GM12878 (cell line): ENCODE data around the gene IVD.

Experiments used
- ASH2L ChIP-seq: fragments of 300-600, 200-600 bp; sonication (generic); IDR thresholded peaks from 2 replicates; pipeline ENCODE4 v1.6.1; 2017; ENCODE audit warnings: low read depth, mild to moderate bottlenecking, borderline replicate concordance
- BHLHE40 ChIP-seq, 2 experiments: fragments of 450-650 bp in 1 of 2; IDR thresholded peaks; 2 replicates each; pipeline ENCODE4 v1.6.1; 2011 to 2017; ENCODE audit warnings: low read depth in 2 of 2, borderline replicate concordance in 1 of 2, improper control_type of control experiment in 1 of 2, low read length in 1 of 2, mild to moderate bottlenecking in 1 of 2
- CEBPB ChIP-seq, 2 experiments: fragments of 150-350 bp in 1 of 2; IDR thresholded peaks; 2 replicates each; pipeline ENCODE4 v1.6.1; 2012 to 2014; ENCODE audit warnings: low read depth in 2 of 2, low read length in 2 of 2, borderline replicate concordance in 1 of 2, inconsistent platforms in 1 of 2
- CTCF ChIP-seq, 3 experiments: IDR thresholded peaks in 2 of 3; conservative IDR thresholded peaks in 1 of 3; 2 replicates each; pipeline ENCODE4 v1.5.1; 2011; ENCODE audit warnings: low read depth in 3 of 3, low read length in 3 of 3, mild to moderate bottlenecking in 3 of 3, control low read depth in 2 of 3, moderate library complexity in 2 of 3, inconsistent platforms in 1 of 3, mixed read lengths in 1 of 3; ENCODE audit not compliant: control insufficient read depth in 2 of 3, insufficient read depth in 1 of 3; ENCODE audit errors: extremely low read depth in 1 of 3
- EP300 ChIP-seq, 2 experiments: fragments of 150-350 bp in 1 of 2; IDR thresholded peaks; 2 replicates each; pipeline ENCODE4 v1.6.1; 2011 to 2012; ENCODE audit warnings: low read depth in 2 of 2, low read length in 2 of 2, borderline replicate concordance in 1 of 2, improper control_type of control experiment in 1 of 2, inconsistent platforms in 1 of 2; ENCODE audit not compliant: control insufficient read depth in 1 of 2
- JUND ChIP-seq: IDR thresholded peaks from 2 replicates; pipeline ENCODE4 v1.6.1; 2012; ENCODE audit warnings: low read depth, mild to moderate bottlenecking, low read length, improper control_type of control experiment, moderate library complexity
- MYB ChIP-seq: fragments of 150-350 bp; IDR thresholded peaks from 2 replicates; pipeline ENCODE4 v1.6.1; 2014; ENCODE audit warnings: mild to moderate bottlenecking, low read depth, low read length, borderline replicate concordance
- NRF1 ChIP-seq: conservative IDR thresholded peaks from 2 replicates; pipeline ENCODE4 v1.6.1; 2011; ENCODE audit warnings: mild to moderate bottlenecking, low read depth, low read length, improper control_type of control experiment
- PRDM15 ChIP-seq: fragments of 450-650 bp; formaldehyde crosslinking; IDR thresholded peaks from 2 replicates; pipeline ENCODE4 v1.4.0; 2020; ENCODE audit warnings: mild to moderate bottlenecking, moderate library complexity
- RFX5 ChIP-seq: IDR thresholded peaks from 2 replicates; pipeline ENCODE4 v1.6.1; 2011; ENCODE audit warnings: low read depth, low read length, improper control_type of control experiment
- SREBF2 ChIP-seq: IDR thresholded peaks from 2 replicates; pipeline ENCODE4 v1.6.1; 2012; ENCODE audit warnings: mild to moderate bottlenecking, low read length
- TCF3 ChIP-seq: IDR thresholded peaks from 2 replicates; pipeline ENCODE4 v1.6.1; 2012; ENCODE audit warnings: low read depth, mild to moderate bottlenecking, low read length, borderline replicate concordance; ENCODE audit not compliant: insufficient read depth

- TF ChIP-seq PRDM15 (CRISPR knock-in tag) (no peak), MYB (no peak), NRF1 (no peak), TCF3 (no peak), CTCF (IDR thresholded peaks at IDR 0.05 in 2 of 3, conservative IDR thresholded peaks at IDR 0.05 in 1 of 3; ENCODE audit: control insufficient read depth in 2 of 3, extremely low read depth in 1 of 3, insufficient read depth in 1 of 3, low read depth in 3 of 3, low read length in 3 of 3) (no peak), EP300 (IDR thresholded peaks at IDR 0.05; ENCODE audit: borderline replicate concordance in 1 of 2, control insufficient read depth in 1 of 2, low read depth in 2 of 2, low read length in 2 of 2) (no peak), ASH2L (no peak), BHLHE40 (IDR thresholded peaks at IDR 0.05; ENCODE audit: borderline replicate concordance in 1 of 2, low read depth in 2 of 2, low read length in 1 of 2) (no peak), RFX5 (no peak), CEBPB (IDR thresholded peaks at IDR 0.05; ENCODE audit: borderline replicate concordance in 1 of 2, low read depth in 2 of 2, low read length in 2 of 2) (no peak), SREBF2 (no peak), JUND (no peak)
Measured at GRCh38 chr15:40357246-40357645, 48.3 kb upstream of the IVD start.
